B cell (primary cell): ENCODE measurements around the gene GALNT11. TPM values are rescaled to one million over a fixed set of nuclear protein-coding genes. Genes with fewer than 3 reads are reported as not detected.

Experiments used
- ATAC-seq: fragments of 200-7000 bp; cut with Tn5 transposase; one replicate; pipeline ENCODE4 v1.10.0; 2021; ENCODE audit warnings: low read depth, mild to moderate bottlenecking, moderate number of reproducible peaks, moderate library complexity
- CTCF ChIA-PET: fragments of 350-600 bp; sonication (Branson Sonifier 250); formaldehyde crosslinking; loops from one replicate; lab custom pipeline; 2021; ENCODE audit warnings: antibody characterized with exemption, inconsistent platforms; lab: Charles Lee
- POLR2A ChIA-PET: fragments of 350-600 bp; sonication (Branson Sonifier 250); formaldehyde crosslinking; loops from one replicate; lab custom pipeline; 2021; ENCODE audit warnings: antibody characterized with exemption; lab: Charles Lee
- DNase-seq: peaks from one replicate; pipeline ENCODE4 v3.0.0; 2013
- H2AFZ ChIP-seq: 2 replicates; pipeline ENCODE4 v1.6.1; 2012; ENCODE audit warnings: mild to moderate bottlenecking, low read depth, low read length; ENCODE audit not compliant: insufficient read depth, poor library complexity, severe bottlenecking
- H3K27ac ChIP-seq, 2 donors: 1 replicate in 1 of 2; 2 replicates in 1 of 2; pipeline ENCODE4 v1.5.1; 2012 to 2013; ENCODE audit warnings: low read length in 2 of 2, mild to moderate bottlenecking in 2 of 2, moderate library complexity in 1 of 2
- H3K27me3 ChIP-seq, 4 experiments: fragments of 200-600 bp in 1 of 4; sonication (generic) in 1 of 4; replicated peaks in 1 of 4; 1 replicate in 2 of 4; 2 replicates in 2 of 4; pipeline versions ENCODE4 v1.6.1 to v1.7.0; 2013 to 2016; ENCODE audit warnings: low read length in 3 of 4, mild to moderate bottlenecking in 2 of 4, mixed read lengths in 1 of 4, moderate library complexity in 1 of 4; ENCODE audit not compliant: insufficient read depth in 4 of 4, control insufficient read depth in 3 of 4; ENCODE audit errors: control extremely low read depth in 1 of 4
- H3K36me3 ChIP-seq, 2 experiments: replicated peaks in 1 of 2; 1 replicate in 1 of 2; 2 replicates in 1 of 2; pipeline versions ENCODE4 v1.6.1 to v1.7.1; 2013; ENCODE audit warnings: low read length in 1 of 2; ENCODE audit not compliant: insufficient read depth in 2 of 2, control insufficient read depth in 1 of 2; ENCODE audit errors: control extremely low read depth in 1 of 2, extremely low read depth in 1 of 2
- H3K4me1 ChIP-seq, 2 donors: fragments of 200-600 bp in 1 of 2; sonication (generic) in 1 of 2; 1 replicate in 1 of 2; 2 replicates in 1 of 2; pipeline versions ENCODE4 v1.5.1 to v1.6.1; 2013 to 2017; ENCODE audit warnings: low read length in 2 of 2; ENCODE audit not compliant: control insufficient read depth in 2 of 2, insufficient read depth in 2 of 2
- H3K4me2 ChIP-seq: replicated peaks from 2 replicates; pipeline ENCODE3; 2012; ENCODE audit warnings: mild to moderate bottlenecking, low read depth, low read length; ENCODE audit not compliant: poor library complexity, severe bottlenecking
- H3K4me3 ChIP-seq, 5 experiments: fragments of 200-600 bp in 1 of 5; sonication (generic) in 1 of 5; 1 replicate in 3 of 5; 2 replicates in 2 of 5; pipeline versions ENCODE4 v1.5.1 to v1.7.0; 2011 to 2016; ENCODE audit warnings: low read length in 4 of 5, mild to moderate bottlenecking in 4 of 5, low read depth in 2 of 5, control low read depth in 1 of 5, moderate library complexity in 1 of 5; ENCODE audit not compliant: insufficient read depth in 1 of 5; ENCODE audit errors: control extremely low read depth in 1 of 5, extremely low read depth in 1 of 5
- H3K79me2 ChIP-seq: fragments of 200-600 bp; sonication (generic); one replicate; pipeline ENCODE4 v1.6.0; 2016; ENCODE audit warnings: low read length; ENCODE audit not compliant: control insufficient read depth, insufficient read depth
- H3K9ac ChIP-seq: fragments of 200-600 bp; sonication (generic); 2 replicates; pipeline ENCODE4 v1.6.1; 2017; ENCODE audit warnings: mild to moderate bottlenecking, low read length, moderate library complexity
- H3K9me3 ChIP-seq, 3 donors: one replicate each; pipeline versions ENCODE4 v1.6.1 to v1.7.1; 2013; ENCODE audit warnings: low read length in 2 of 3; ENCODE audit not compliant: control insufficient read depth in 2 of 3, insufficient read depth in 1 of 3; ENCODE audit errors: control extremely low read depth in 1 of 3
- H4K20me1 ChIP-seq: 2 replicates; pipeline ENCODE4 v1.6.0; 2012; ENCODE audit warnings: mild to moderate bottlenecking, low read length; ENCODE audit not compliant: insufficient read depth, control insufficient read depth, poor library complexity, severe bottlenecking
- H3K27ac Mint-ChIP-seq: one replicate; pipeline ENCODE4 v1.8.0; 2021; ENCODE audit warnings: mixed read lengths
- H3K27me3 Mint-ChIP-seq: one replicate; pipeline ENCODE4 v1.8.0; 2021; ENCODE audit warnings: mixed read lengths
- H3K4me1 Mint-ChIP-seq: one replicate; pipeline ENCODE4 v1.8.0; 2021; ENCODE audit warnings: mixed read lengths
- H3K4me3 Mint-ChIP-seq: one replicate; pipeline ENCODE4 v1.8.0; 2021; ENCODE audit warnings: mixed read lengths
- H3K9me3 Mint-ChIP-seq: one replicate; pipeline ENCODE4 v1.8.0; 2022; ENCODE audit warnings: mixed read lengths; ENCODE audit not compliant: insufficient read depth
- CTCF ChIP-seq: fragments of 200-600 bp; IDR thresholded peaks from one replicate; pipeline ENCODE4 v1.8.0; 2022; ENCODE audit warnings: antibody characterized with exemption, mild to moderate bottlenecking
- EZH2 ChIP-seq: IDR thresholded peaks from 2 replicates; pipeline ENCODE4 v1.6.1; 2012; ENCODE audit warnings: borderline replicate concordance, low read depth, mild to moderate bottlenecking, moderate library complexity, low read length; ENCODE audit not compliant: insufficient read depth, poor library complexity, severe bottlenecking
- WGBS: methylation state at CpG from one replicate; pipeline ENCODE4 v1.1.5; 2013; ENCODE audit warnings: missing lambda C conversion rate; ENCODE audit not compliant: insufficient coverage; 5-methylcytosine and 5-hydroxymethylcytosine counted together
- intact Hi-C: fragments of 100-400 bp; cut with micrococcal nuclease; formaldehyde crosslinking; loops from one replicate; pipeline ENCODE4 v1.10.0; 2022
- polyA plus RNA-seq: library from polyadenylated mRNA; depleted of rRNA; stranded (reverse); fragments of >200 nt; gene quantifications from 2 replicates; pipeline ENCODE4 v1.2.3, GENCODE V29; 2012
- total RNA-seq, 2 donors: library from RNA; stranded (reverse); fragments of 120-200 nt in 1 of 2; gene quantifications; 1 replicate in 1 of 2; 2 replicates in 1 of 2; pipeline versions ENCODE4 v1.2.3 to v1.2.4, GENCODE V29; 2013 to 2022

GALNT11 gene
- total and polyA plus RNA-seq, 2 donors (not counting 1 experiment from before 2014, with no cell fraction given): 13.8 to 14.5 TPM

GRCh38 chr7:152089183-152089582 is 63.7 kb downstream of the GALNT11 start:
- Histone ChIP-seq H3K27ac (no peak overlapping the region), H3K9me3 (peaks cover 2 to 7% (median 7%) of the 10 kb centered on the region in 3 donors), H2AFZ (no peak overlapping the region), H3K36me3 (no peaks in the 10 kb centered on the region), H3K9ac (no peak overlapping the region), H3K27me3 (no peaks in the 10 kb centered on the region), H4K20me1 (no peaks in the 10 kb centered on the region), H3K4me1 (no peaks in the 10 kb centered on the region), H3K4me3 (no peak overlapping the region), H3K79me2 (peaks cover 9% of the 10 kb centered on the region), H3K4me2 (no peak overlapping the region)
- ChIA-PET POLR2A (no interaction called here), CTCF (no interaction called here)
- Mint-ChIP-seq H3K4me1 (no peaks in the 10 kb centered on the region), H3K4me3 (no peak overlapping the region), H3K27ac (no peak overlapping the region), H3K9me3 (peaks cover 2% of the 10 kb centered on the region), H3K27me3 (no peaks in the 10 kb centered on the region)
- ATAC-seq: no peak
- WGBS: 100% methylated on average over 4 of the region's 7 CpGs
- TF ChIP-seq EZH2 (no peak), CTCF (no peak)
- intact Hi-C loops: no loop called here
- DNase-seq: no peak

- no peak overlapping the region for H3K27ac ChIP-seq
- H3K9ac ChIP-seq: no peak overlapping the region
- POLR2A ChIA-PET: no interaction called here
- no peaks in the 10 kb centered on the region for H4K20me1 ChIP-seq
- no peak overlapping the region for H2AFZ ChIP-seq
- no peak overlapping the region for H3K4me3 Mint-ChIP-seq
- H3K79me2 ChIP-seq: peaks cover 4% of the 10 kb centered on the region
- H3K4me2 ChIP-seq: no peak overlapping the region
- no peaks in the 10 kb centered on the region for H3K4me1 ChIP-seq
- no peak overlapping the region for H3K27ac Mint-ChIP-seq
- H3K36me3 ChIP-seq: no peaks in the 10 kb centered on the region
- H3K9me3 Mint-ChIP-seq: peaks cover 2% of the 10 kb centered on the region
- H3K4me3 ChIP-seq: no peak overlapping the region
- no peak for ATAC-seq
- H3K9me3 ChIP-seq: peaks cover 2 to 7% (median 7%) of the 10 kb centered on the region in 3 donors
- WGBS: 91% methylated on average over 3 of the region's 6 CpGs
- intact Hi-C loops: no loop called here
- CTCF ChIA-PET: no interaction called here
- H3K4me1 Mint-ChIP-seq: no peaks in the 10 kb centered on the region
- H3K27me3 ChIP-seq: no peaks in the 10 kb centered on the region
- TF ChIP-seq EZH2 (no peak), CTCF (no peak)
- no peak for DNase-seq
- no peaks in the 10 kb centered on the region for H3K27me3 Mint-ChIP-seq
Measured at GRCh38 chr7:152090747-152091146, 65.3 kb downstream of the GALNT11 start.
